ENCODE data around the gene RPTOR. TPM values are rescaled to one million over a fixed set of nuclear protein-coding genes. Genes with fewer than 3 reads are reported as not detected.

Gene RPTOR
- total RNA-seq, 1 experiment from 2014 or later: 25.1 TPM

GRCh38 chr17:80941743-80942422 is 397.2 kb downstream of the RPTOR start:
- no peaks in the 10 kb centered on the region for H3K9me3 Mint-ChIP-seq
- H3K23ac ChIP-seq (ENCODE audit: insufficient read length, low read depth, low read length): no peak overlapping the region
- H3K18ac ChIP-seq (ENCODE audit: insufficient read length, low read depth, low read length): no peak overlapping the region
- H3K4me1 ChIP-seq (ENCODE audit: insufficient read depth, low read length): no peaks in the 10 kb centered on the region
- no peaks in the 10 kb centered on the region for H3K27me3 ChIP-seq (ENCODE audit: insufficient read depth, low read length)
- H3K4me2 ChIP-seq (ENCODE audit: insufficient read depth, insufficient read length, low read length): no peak overlapping the region
- H3K27me3 Mint-ChIP-seq (ENCODE audit: low read depth): no peaks in the 10 kb centered on the region
- H3K14ac ChIP-seq (ENCODE audit: insufficient read depth, low read length): no peak overlapping the region; the same call in 1 of the 2 replicates
- H2AK5ac ChIP-seq (ENCODE audit: insufficient read length, low read length): no peak overlapping the region
- peak overlapping the region in 2 of 3 experiments; percentile 28 to 67; a peak in 2 of 7 replicates for H3K27ac Mint-ChIP-seq
- no CpG with 5 or more reads among the region's 33 CpGs for WGBS (ENCODE audit: extremely low coverage, insufficient read length, low lambda C conversion rate)
- H4K91ac ChIP-seq (ENCODE audit: insufficient read length, low read depth, low read length): no peak overlapping the region
- H3K9me3 ChIP-seq (ENCODE audit: control insufficient read depth, low read depth, low read length): no peaks in the 10 kb centered on the region
- H2AFZ ChIP-seq (ENCODE audit: low read length): no peak overlapping the region
- H3K4me1 Mint-ChIP-seq: peaks cover 0 to 17% of the 10 kb centered on the region in 2 experiments; a peak in 3 of 4 replicates
- DNase-seq: no peak
- no peak overlapping the region for H2BK5ac ChIP-seq (ENCODE audit: insufficient read length, low read length)
- H2BK15ac ChIP-seq (ENCODE audit: low read depth, low read length): no peak overlapping the region
- no peak for TF ChIP-seq CTCF (conservative IDR thresholded peaks at IDR 0.05)
- H2BK120ac ChIP-seq (ENCODE audit: low read depth, low read length, poor library complexity, severe bottlenecking): no peak overlapping the region
- no peaks in the 10 kb centered on the region for H3K79me1 ChIP-seq (ENCODE audit: insufficient read depth, low read depth, low read length, poor library complexity, severe bottlenecking)
- H3K56ac ChIP-seq (ENCODE audit: insufficient read length, low read depth, low read length): no peak overlapping the region
- peaks cover 13% of the 10 kb centered on the region in 3 experiments for H3K36me3 Mint-ChIP-seq (ENCODE audit: insufficient read depth in 1 of 3, low read depth in 3 of 3)
- no peak overlapping the region for H4K5ac ChIP-seq (ENCODE audit: insufficient read length, low read depth, low read length)
- H3K23me2 ChIP-seq (ENCODE audit: insufficient read length, low read depth, low read length, poor library complexity, severe bottlenecking): no peaks in the 10 kb centered on the region
- H3K4ac ChIP-seq (ENCODE audit: low read depth, low read length): no peak overlapping the region
- H3K27ac ChIP-seq (ENCODE audit: insufficient read length, low read depth, low read length): no peak overlapping the region
- H3K9ac ChIP-seq (ENCODE audit: extremely low read depth, insufficient read length, low read length): no peak overlapping the region
- peaks cover 4% of the 10 kb centered on the region for H4K20me1 ChIP-seq (ENCODE audit: control insufficient read depth, insufficient read depth, insufficient read length)
- H2BK12ac ChIP-seq (ENCODE audit: insufficient read length, low read depth, low read length): no peak overlapping the region
- H2BK20ac ChIP-seq (ENCODE audit: low read depth, low read length, poor library complexity, severe bottlenecking): no peak overlapping the region
- no peak overlapping the region for H3T11ph ChIP-seq (ENCODE audit: low read length)
- H4K8ac ChIP-seq (replicated peaks; ENCODE audit: insufficient read length, low read depth, low read length): no peak overlapping the region
- no peak overlapping the region for H3K4me3 Mint-ChIP-seq
- H3K79me2 ChIP-seq (ENCODE audit: insufficient read depth, low read length): no peaks in the 10 kb centered on the region

Data from H9 (cell line).